ENCODE results near the gene CHRM1. TPM values are rescaled to one million over a fixed set of nuclear protein-coding genes. Genes with fewer than 3 reads are reported as not detected.
"Not testable (repeated sequence)": the region's sequence is repeated elsewhere in the genome, so short reads cannot be mapped to it uniquely, and the experiment has no call there.

The CHRM1 gene
- total RNA-seq, 4 donors from 2014 or later, result not detected

- no peaks in the 10 kb centered on the region for H3K27me3 ChIP-seq
- no peak for TF ChIP-seq CTCF (IDR thresholded peaks at IDR 0.05)
- TF ChIP-seq POLR2A (IDR thresholded peaks at IDR 0.05), result no peak
- peaks cover 17 to 19% of the 10 kb centered on the region in 2 donors for H3K4me1 ChIP-seq
- H3K36me3 ChIP-seq, result no peaks in the 10 kb centered on the region
- H3K27ac ChIP-seq, result no peak overlapping the region
- no peaks in the 10 kb centered on the region for H3K9me3 ChIP-seq
- H3K4me3 ChIP-seq (replicated peaks in 1 of 3), result no peak overlapping the region
- WGBS, 2 donors, result 94 to 95% methylated on average over 6 of the region's 6 CpGs
- intact Hi-C loops (cut with DNase I), result no loop called here
- no peak for DNase-seq
Measured at GRCh38 chr11:62876712-62877111, 44.5 kb downstream of the CHRM1 start.

GRCh38 chr11:62875698-62876478, 45.3 kb downstream of the CHRM1 start:
- Histone ChIP-seq H3K4me1 (peaks cover 17 to 19% of the 10 kb centered on the region in 2 donors), H3K9me3 (no peaks in the 10 kb centered on the region), H3K27me3 (no peaks in the 10 kb centered on the region), H3K27ac (no peak overlapping the region), H3K36me3 (no peaks in the 10 kb centered on the region), H3K4me3 (replicated peaks in 1 of 3) (no peak overlapping the region)
- 84 to 89% methylated on average over 5 to 7 of the region's 7 CpGs for WGBS, 2 donors
- intact Hi-C loops (cut with DNase I), result no loop called here
- DNase-seq, result no peak
- TF ChIP-seq POLR2A (IDR thresholded peaks at IDR 0.05) (no peak), CTCF (IDR thresholded peaks at IDR 0.05) (no peak)

GRCh38 chr11:62874851-62875250, 46.3 kb downstream of the CHRM1 start:
- WGBS, 2 donors, result 92 to 97% methylated on average over 7 of the region's 7 CpGs
- intact Hi-C loops (cut with DNase I), result no loop called here

GRCh38 chr11:62865635-62866034, 55.5 kb downstream of the CHRM1 start:
- DNase-seq, result no peak
- Histone ChIP-seq H3K4me1 (no peaks in the 10 kb centered on the region), H3K27me3 (no peaks in the 10 kb centered on the region), H3K27ac (no peak overlapping the region), H3K36me3 (no peaks in the 10 kb centered on the region), H3K4me3 (replicated peaks in 1 of 3) (no peak overlapping the region), H3K9me3 (no peaks in the 10 kb centered on the region)
- TF ChIP-seq CTCF (IDR thresholded peaks at IDR 0.05) (no peak), POLR2A (IDR thresholded peaks at IDR 0.05) (no peak)
- intact Hi-C loops (cut with DNase I), result loop anchor here (10.0 kb wide), 1 partner anchor 471 kb away; no protein-coding TSS in a partner anchor
- 87 to 91% methylated on average over 6 of the region's 6 CpGs for WGBS, 2 donors

More at GRCh38 chr11:62874851-62875250, 46.3 kb downstream of the CHRM1 start:
- DNase-seq, result no peak
- Histone ChIP-seq H3K9me3 (no peaks in the 10 kb centered on the region), H3K4me3 (replicated peaks in 1 of 3) (no peak overlapping the region), H3K27me3 (no peaks in the 10 kb centered on the region), H3K27ac (no peak overlapping the region), H3K36me3 (no peaks in the 10 kb centered on the region), H3K4me1 (peaks cover 13 to 15% of the 10 kb centered on the region in 2 donors)
- TF ChIP-seq POLR2A (IDR thresholded peaks at IDR 0.05) (no peak), CTCF (IDR thresholded peaks at IDR 0.05) (no peak)

GRCh38 chr11:62863687-62864335, 57.4 kb downstream of the CHRM1 start:
- WGBS, 2 donors, result 75 to 87% methylated on average over 4 of the region's 4 CpGs

GRCh38 chr11:62861564-62862192, 59.5 kb downstream of the CHRM1 start:
- not testable (repeated sequence) for H3K9me3 ChIP-seq; H3K4me3 ChIP-seq (replicated peaks in 1 of 3); H3K27me3 ChIP-seq; H3K4me1 ChIP-seq; H3K36me3 ChIP-seq; H3K27ac ChIP-seq; DNase-seq
- 76 to 83% methylated on average over 16 of the region's 16 CpGs for WGBS, 2 donors
- intact Hi-C loops (cut with DNase I), result loop anchor here (5.0 to 10.0 kb wide), 2 partner anchors 74 to 467 kb away; partner anchors contain the start of gene TMEM179B

More at GRCh38 chr11:62863687-62864335, 57.4 kb downstream of the CHRM1 start:
- Histone ChIP-seq H3K9me3 (no peaks in the 10 kb centered on the region), H3K4me3 (replicated peaks in 1 of 3) (no peak overlapping the region), H3K27ac (no peak overlapping the region), H3K27me3 (no peaks in the 10 kb centered on the region), H3K4me1 (no peaks in the 10 kb centered on the region), H3K36me3 (no peaks in the 10 kb centered on the region)
- DNase-seq, result no peak
- intact Hi-C loops (cut with DNase I), result loop anchor here (5.0 to 10.0 kb wide), 2 partner anchors 77 to 469 kb away; partner anchors contain the start of gene TMEM179B
- TF ChIP-seq POLR2A (IDR thresholded peaks at IDR 0.05) (no peak), CTCF (IDR thresholded peaks at IDR 0.05) (no peak)

All from thyroid gland (tissue), 4 donors.